ENCODE results near the gene RPS8. TPM values are rescaled to one million over a fixed set of nuclear protein-coding genes. Genes with fewer than 3 reads are reported as not detected.

The RPS8 gene
- total RNA-seq, 1 experiment from 2014 or later: 1,087 TPM

GRCh38 chr1:44821240-44821715 lies 45.9 kb downstream of the RPS8 start:
- in situ Hi-C loops (cut with HindIII; ENCODE audit: low pct_unique_long_range_greater_than_20kb, low sequenced_read_pairs) (no loop called here), intact Hi-C loops (cut with micrococcal nuclease; ENCODE audit: unreplicated experiment) (no loop called here)
- peaks cover 4% of the 10 kb centered on the region; the same call in 1 of the 2 replicates for H3K4me1 ChIP-seq (ENCODE audit: control insufficient read depth, insufficient read depth, low read length)
- no peaks in the 10 kb centered on the region for H3K27me3 ChIP-seq (ENCODE audit: control insufficient read depth, insufficient read depth, low read length)
- ATAC-seq (no peak), DNase-seq (ENCODE audit: low read depth, low spot score) (no peak)
- ChIA-PET POLR2A (interaction anchor here (0.6 kb wide), 3 partner anchors 38 to 97 kb away, joined by 4 to 17 read pairs (median 5); no protein-coding TSS in a partner anchor), CTCF (interaction anchor here (0.6 kb wide), 1 partner anchor 1535 kb away, joined by 4 read pairs; no protein-coding TSS in a partner anchor)
- H3K4me3 ChIP-seq (ENCODE audit: low read depth in 2 of 2, low read length in 2 of 2): no peak overlapping the region
- TF ChIP-seq POLR2AphosphoS5 (IDR thresholded peaks at IDR 0.05; ENCODE audit: low read depth, low read length) (no peak), CTCF (IDR thresholded peaks at IDR 0.05) (no peak), REST (IDR thresholded peaks at IDR 0.05; ENCODE audit: insufficient read depth in 1 of 2, low read depth in 2 of 2, low read length in 1 of 2) (no peak), SIN3A (IDR thresholded peaks at IDR 0.05; ENCODE audit: borderline replicate concordance, insufficient read depth, low read depth, low read length) (no peak), TCF7L2 (IDR thresholded peaks at IDR 0.05; ENCODE audit: low read depth, low read length) (no peak)
- H3K36me3 ChIP-seq (ENCODE audit: control insufficient read depth, insufficient read depth, low read length): no peaks in the 10 kb centered on the region
- H3K9me3 ChIP-seq (ENCODE audit: control insufficient read depth, insufficient read depth, low read depth, low read length): no peaks in the 10 kb centered on the region
- H3K27ac ChIP-seq (ENCODE audit: low read length): no peak overlapping the region; the same call in 1 of the 2 replicates
- BruUV-seq (replicated peaks): no TSS peak

GRCh38 chr1:44822131-44822701 lies 46.9 kb downstream of the RPS8 start:
- in situ Hi-C loops (cut with HindIII; ENCODE audit: low pct_unique_long_range_greater_than_20kb, low sequenced_read_pairs): no loop called here
- peaks cover 4% of the 10 kb centered on the region; the same call in 1 of the 2 replicates for H3K4me1 ChIP-seq (ENCODE audit: control insufficient read depth, insufficient read depth, low read length)
- H3K9me3 ChIP-seq (ENCODE audit: control insufficient read depth, insufficient read depth, low read depth, low read length): no peaks in the 10 kb centered on the region
- no peak overlapping the region for H3K27ac ChIP-seq (ENCODE audit: low read length)
- no TSS peak for BruUV-seq (replicated peaks)
- H3K27me3 ChIP-seq (ENCODE audit: control insufficient read depth, insufficient read depth, low read length): no peaks in the 10 kb centered on the region
- ATAC-seq (no peak), DNase-seq (ENCODE audit: low read depth, low spot score) (no peak)
- intact Hi-C loops (cut with micrococcal nuclease; ENCODE audit: unreplicated experiment): no loop called here
- ChIA-PET POLR2A (interaction anchor here (0.7 kb wide), 1 partner anchor 101 kb away, joined by 7 read pairs; no protein-coding TSS in a partner anchor), CTCF (interaction anchor here (0.6 kb wide), 2 partner anchors 268 to 1536 kb away, joined by 4 to 5 read pairs; no protein-coding TSS in a partner anchor)
- H3K4me3 ChIP-seq (ENCODE audit: low read depth in 2 of 2, low read length in 2 of 2): no peak overlapping the region
- no peak for TF ChIP-seq CTCF (IDR thresholded peaks at IDR 0.05)
- no peak for TF ChIP-seq POLR2AphosphoS5 (IDR thresholded peaks at IDR 0.05; ENCODE audit: low read depth, low read length)
- TF ChIP-seq REST (IDR thresholded peaks at IDR 0.05; ENCODE audit: insufficient read depth in 1 of 2, low read depth in 2 of 2, low read length in 1 of 2): no peak
- TF ChIP-seq TCF7L2 (IDR thresholded peaks at IDR 0.05; ENCODE audit: low read depth, low read length): no peak
- no peak for TF ChIP-seq SIN3A (IDR thresholded peaks at IDR 0.05; ENCODE audit: borderline replicate concordance, insufficient read depth, low read depth, low read length)
- H3K36me3 ChIP-seq (ENCODE audit: control insufficient read depth, insufficient read depth, low read length): no peaks in the 10 kb centered on the region

Data from Panc1 (cell line).